ENCODE measurements around the gene ZBTB3. TPM values are rescaled to one million over a fixed set of nuclear protein-coding genes. Genes with fewer than 3 reads are reported as not detected.

ZBTB3 gene
- total RNA-seq (10 to 100 TPM; 14.0 to 17.4 TPM), polyA plus RNA-seq (ENCODE audit: insufficient read depth, low read depth, low replicate concordance) (6.7 TPM)
- long read RNA-seq, donor 1, partial matches to known transcripts = 0 of 1 reads
- long read RNA-seq, donor 1, other reads (novel, unspliced or antisense) = 0 of 1 reads
- long read RNA-seq, donor 2, partial matches to known transcripts = 0 of 1 reads
- long read RNA-seq, donor 2, other reads (novel, unspliced or antisense) = 0 of 1 reads

DNA sequence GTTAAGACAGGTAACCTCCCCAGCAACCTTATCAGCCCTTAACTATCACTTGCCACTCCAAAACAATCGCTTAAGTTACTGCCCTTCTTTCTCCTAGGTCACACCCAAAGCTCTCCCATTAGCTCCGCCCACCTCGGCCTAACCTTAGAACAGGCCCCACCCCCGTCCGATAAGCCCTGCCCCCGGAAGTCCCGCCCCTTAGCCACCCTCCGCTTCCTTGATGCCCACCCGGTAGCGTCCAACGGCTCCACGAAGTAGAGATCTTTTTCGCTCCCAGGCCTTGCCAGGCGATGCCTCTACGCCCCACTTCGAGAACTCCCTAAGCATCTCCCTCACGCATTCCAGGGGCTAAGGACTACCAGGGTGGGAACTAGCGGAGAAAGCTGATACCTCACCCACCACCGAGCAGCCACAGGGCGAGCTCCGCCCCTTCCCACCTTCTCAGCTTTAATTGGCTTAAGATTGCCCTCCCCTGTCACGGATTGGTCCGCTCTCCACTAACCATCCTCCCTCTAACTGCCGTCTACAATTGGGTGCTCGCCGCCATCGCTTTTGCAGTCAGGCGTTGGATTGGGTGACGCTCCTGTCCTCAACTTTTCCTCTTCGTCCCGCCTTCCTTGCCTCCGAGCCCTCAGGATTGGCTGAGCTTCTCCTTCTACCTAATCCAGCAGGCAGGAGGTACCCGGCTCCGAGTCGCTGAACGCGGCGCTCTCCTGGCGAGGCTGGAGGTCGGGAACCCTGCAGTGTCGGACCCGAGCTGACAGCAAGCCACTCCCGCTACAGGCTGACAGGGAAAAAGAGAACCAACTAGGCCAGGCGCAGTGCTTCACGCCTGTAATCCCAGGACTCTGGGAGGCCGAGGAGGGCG is at the start of gene ZBTB3:
Gene ZBTB3, minus strand, starts transcription at position 425 of the 868 bp plus-strand sequence. CDS start 496 bp downstream, outside the sequence.
- intact Hi-C loops (cut with DNase I; ENCODE audit: low total_unique reads) = no loop called here
- Histone ChIP-seq H3K27ac (peak within 1 kb of the TSS; percentile 93 to 95), H3K27me3 (no peaks in the 10 kb centered on the region), H3K4me1 (peaks cover 7% of the 10 kb centered on the region), H3K4me3 (peak within 1 kb of the TSS; percentile 73 to 80), H3K9me3 (no peaks in the 10 kb centered on the region), H3K36me3 (ENCODE audit: low read depth, missing control alignments) (no peaks in the 10 kb centered on the region)
- peak; percentile 99 for DNase-seq
- WGBS, 2 donors = 1 to 3% methylated on average over 30 to 47 of the region's 47 CpGs
- TF ChIP-seq, protein P1, sequence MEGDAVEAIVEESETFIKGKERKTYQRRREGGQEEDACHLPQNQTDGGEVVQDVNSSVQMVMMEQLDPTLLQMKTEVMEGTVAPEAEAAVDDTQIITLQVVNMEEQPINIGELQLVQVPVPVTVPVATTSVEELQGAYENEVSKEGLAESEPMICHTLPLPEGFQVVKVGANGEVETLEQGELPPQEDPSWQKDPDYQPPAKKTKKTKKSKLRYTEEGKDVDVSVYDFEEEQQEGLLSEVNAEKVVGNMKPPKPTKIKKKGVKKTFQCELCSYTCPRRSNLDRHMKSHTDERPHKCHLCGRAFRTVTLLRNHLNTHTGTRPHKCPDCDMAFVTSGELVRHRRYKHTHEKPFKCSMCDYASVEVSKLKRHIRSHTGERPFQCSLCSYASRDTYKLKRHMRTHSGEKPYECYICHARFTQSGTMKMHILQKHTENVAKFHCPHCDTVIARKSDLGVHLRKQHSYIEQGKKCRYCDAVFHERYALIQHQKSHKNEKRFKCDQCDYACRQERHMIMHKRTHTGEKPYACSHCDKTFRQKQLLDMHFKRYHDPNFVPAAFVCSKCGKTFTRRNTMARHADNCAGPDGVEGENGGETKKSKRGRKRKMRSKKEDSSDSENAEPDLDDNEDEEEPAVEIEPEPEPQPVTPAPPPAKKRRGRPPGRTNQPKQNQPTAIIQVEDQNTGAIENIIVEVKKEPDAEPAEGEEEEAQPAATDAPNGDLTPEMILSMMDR (IDR thresholded peaks at IDR 0.05) = no peak
- peak; percentile 43 for TF ChIP-seq POLR2A (IDR thresholded peaks at IDR 0.05)

DNA sequence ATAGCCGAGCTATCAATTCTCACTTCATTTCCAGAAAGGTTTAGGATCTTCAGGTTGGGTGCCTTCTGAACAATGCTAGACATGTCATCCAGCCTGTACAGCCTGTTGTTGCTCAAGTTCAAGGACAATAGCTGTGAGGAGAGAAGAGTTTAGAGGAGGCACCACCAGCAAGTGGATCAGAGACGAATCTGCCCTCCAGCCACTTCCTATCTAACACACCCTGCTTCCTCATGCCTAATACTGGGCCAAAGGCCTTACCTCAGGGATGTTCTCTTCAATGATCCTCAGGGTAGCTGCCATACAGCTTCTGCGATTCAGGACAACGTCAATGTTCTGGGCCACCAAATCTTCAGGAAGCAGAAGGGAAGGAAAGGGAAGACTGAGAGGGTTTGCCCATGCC is 47.1 kb upstream of the ZBTB3 start:
- intact Hi-C loops (cut with DNase I; ENCODE audit: low total_unique reads) = no loop called here
- Histone ChIP-seq H3K27ac (no peak overlapping the region), H3K9me3 (no peaks in the 10 kb centered on the region), H3K36me3 (ENCODE audit: low read depth, missing control alignments) (no peaks in the 10 kb centered on the region), H3K27me3 (no peaks in the 10 kb centered on the region), H3K4me3 (no peak overlapping the region), H3K4me1 (peaks cover 10% of the 10 kb centered on the region)
- WGBS, 2 donors = 78 to 88% methylated on average over 4 of the region's 4 CpGs
- no peak for TF ChIP-seq POLR2A (IDR thresholded peaks at IDR 0.05)
- TF ChIP-seq, protein P1 (IDR thresholded peaks at IDR 0.05) = no peak
- DNase-seq = no peak

DNA sequence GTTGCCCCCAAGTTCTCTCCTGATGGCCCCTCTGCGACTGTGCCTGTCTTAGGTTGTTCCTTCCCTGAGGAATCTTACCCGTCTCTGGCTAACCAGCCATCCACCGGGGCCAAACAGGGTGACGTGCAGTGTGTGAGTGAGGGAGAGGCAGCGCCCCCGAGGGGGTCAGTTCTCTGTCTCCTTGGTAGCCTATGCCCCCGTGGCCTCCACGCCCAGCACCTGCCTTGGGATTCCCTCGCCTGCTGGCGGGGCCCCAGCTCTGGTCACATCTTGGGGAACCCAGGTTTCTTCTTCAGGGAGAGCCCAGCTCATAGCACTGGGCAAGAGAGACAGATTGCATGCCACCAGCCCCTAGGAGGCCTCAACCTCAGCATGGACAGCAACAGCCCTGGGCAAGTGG is 45.5 kb upstream of the ZBTB3 start:
- H3K36me3 ChIP-seq (ENCODE audit: low read depth, missing control alignments) = no peaks in the 10 kb centered on the region

DNA sequence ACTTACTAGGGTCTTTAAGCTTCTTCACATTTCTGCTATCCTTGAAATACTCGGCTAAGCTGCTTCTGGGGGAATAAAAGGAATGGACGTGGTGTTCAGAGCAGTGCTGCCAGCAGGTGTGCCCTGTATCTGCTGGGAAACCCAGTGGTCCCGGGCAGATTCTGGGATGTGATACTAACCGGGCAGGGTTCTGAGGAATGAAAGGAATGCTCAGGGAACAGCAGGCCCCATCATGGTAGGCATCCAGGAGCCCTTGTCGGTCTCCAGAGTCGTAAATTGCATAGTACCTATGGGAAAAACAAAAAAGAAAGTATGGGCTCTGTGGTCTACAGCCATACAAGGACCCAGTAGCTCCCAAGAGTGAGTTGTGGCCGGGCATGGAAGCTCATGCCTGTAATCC is 42.3 kb upstream of the ZBTB3 start:
- intact Hi-C loops (cut with DNase I; ENCODE audit: low total_unique reads) = no loop called here
- TF ChIP-seq, protein P1 (IDR thresholded peaks at IDR 0.05) = no peak
- TF ChIP-seq POLR2A (IDR thresholded peaks at IDR 0.05) = no peak
- no peak overlapping the region for H3K27ac ChIP-seq
- no peaks in the 10 kb centered on the region for H3K36me3 ChIP-seq (ENCODE audit: low read depth, missing control alignments)
- no peak overlapping the region for H3K4me3 ChIP-seq
- peaks cover 16% of the 10 kb centered on the region for H3K4me1 ChIP-seq
- 75 to 79% methylated on average over 7 of the region's 7 CpGs for WGBS, 2 donors
- H3K9me3 ChIP-seq = no peaks in the 10 kb centered on the region
- no peak for DNase-seq
- no peaks in the 10 kb centered on the region for H3K27me3 ChIP-seq

More for the DNA sequence above, 45.5 kb upstream of the ZBTB3 start:
- TF ChIP-seq POLR2A (IDR thresholded peaks at IDR 0.05) = no peak
- TF ChIP-seq, protein P1 (IDR thresholded peaks at IDR 0.05) = no peak
- Histone ChIP-seq H3K4me3 (no peak overlapping the region), H3K27ac (no peak overlapping the region), H3K27me3 (no peaks in the 10 kb centered on the region), H3K9me3 (no peaks in the 10 kb centered on the region), H3K4me1 (peaks cover 11% of the 10 kb centered on the region)
- no peak for DNase-seq
- 87 to 95% methylated on average over 6 to 7 of the region's 10 CpGs for whole genome bisulfite sequencing, 2 donors
- intact Hi-C loops (cut with DNase I; ENCODE audit: low total_unique reads) = no loop called here

Data from testis (tissue), 5 donors.